Nephron (organoid): ENCODE data around the gene NTRK3.

Experiments used
- H3K27ac Mint-ChIP-seq, 3 experiments: 2 replicates each; pipeline ENCODE4 v1.8.0; 2020; ENCODE audit warnings: mixed read lengths in 3 of 3, mild to moderate bottlenecking in 2 of 3, moderate library complexity in 1 of 3
- H3K27me3 Mint-ChIP-seq: 2 replicates; pipeline ENCODE4 v1.8.0; 2021; ENCODE audit warnings: low read depth, mild to moderate bottlenecking, moderate library complexity, mixed read lengths
- H3K36me3 Mint-ChIP-seq: 2 replicates; pipeline ENCODE4 v1.8.0; 2020; ENCODE audit warnings: low read depth, mixed read lengths
- H3K4me1 Mint-ChIP-seq: 2 replicates; pipeline ENCODE4 v1.8.0; 2020; ENCODE audit warnings: mixed read lengths
- H3K4me3 Mint-ChIP-seq, 3 experiments: 2 replicates each; pipeline ENCODE4 v1.8.0; 2020; ENCODE audit warnings: mild to moderate bottlenecking in 3 of 3, mixed read lengths in 3 of 3, moderate library complexity in 2 of 3
- H3K9me3 Mint-ChIP-seq: 2 replicates; pipeline ENCODE4 v1.8.0; 2020; ENCODE audit warnings: mixed read lengths
- CTCF ChIP-seq, 3 experiments: fragments of 200-600 bp; sonication (generic); IDR thresholded peaks; one replicate each; pipeline ENCODE4 v1.5.0; 2021; ENCODE audit warnings: antibody characterized with exemption in 3 of 3; ENCODE audit not compliant: unreplicated experiment in 3 of 3

Gene NTRK3

DNA sequence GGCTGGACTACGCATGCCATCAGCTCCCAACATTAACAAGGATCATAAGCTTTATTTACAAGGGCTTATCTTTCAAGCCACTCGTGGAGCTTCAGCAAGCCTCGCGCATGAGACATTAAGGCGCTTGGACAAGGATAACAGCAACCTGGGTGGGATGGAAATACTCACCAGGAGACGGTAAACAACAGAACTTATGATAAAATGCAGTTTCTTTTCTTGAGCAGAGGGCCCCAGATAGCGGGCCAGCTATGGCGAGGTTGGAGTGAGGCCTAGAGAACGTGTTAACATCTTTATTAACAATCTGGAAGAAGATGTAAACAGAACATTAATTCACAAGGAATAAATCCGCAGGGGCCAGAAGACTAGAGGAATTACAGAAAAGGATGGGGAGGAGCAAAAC is 158.2 kb downstream of the NTRK3 start:
- peak overlapping the region in 1 of 3 experiments; percentile 54 for H3K27ac Mint-ChIP-seq
- no peak overlapping the region for H3K4me3 Mint-ChIP-seq
- H3K27me3 Mint-ChIP-seq = peaks cover 3% of the 10 kb centered on the region
- H3K36me3 Mint-ChIP-seq = no peaks in the 10 kb centered on the region
- no peak for TF ChIP-seq CTCF (IDR thresholded peaks at IDR 0.05; ENCODE audit: unreplicated experiment in 3 of 3)
- no peaks in the 10 kb centered on the region for H3K9me3 Mint-ChIP-seq
- peaks cover 11% of the 10 kb centered on the region for H3K4me1 Mint-ChIP-seq

GRCh38 chr15:88091444-88092016 is 165.0 kb downstream of the NTRK3 start:
- H3K9me3 Mint-ChIP-seq = peaks cover 6% of the 10 kb centered on the region
- no peak overlapping the region for H3K27ac Mint-ChIP-seq
- no peak for TF ChIP-seq CTCF (IDR thresholded peaks at IDR 0.05; ENCODE audit: unreplicated experiment in 3 of 3)
- peaks cover 34% of the 10 kb centered on the region for H3K4me1 Mint-ChIP-seq
- H3K36me3 Mint-ChIP-seq = no peaks in the 10 kb centered on the region
- no peak overlapping the region for H3K4me3 Mint-ChIP-seq
- peaks cover 3% of the 10 kb centered on the region for H3K27me3 Mint-ChIP-seq

- Mint-ChIP-seq H3K27me3 (peaks cover 3% of the 10 kb centered on the region), H3K4me3 (no peak overlapping the region), H3K36me3 (no peaks in the 10 kb centered on the region), H3K27ac (peak overlapping the region in 1 of 3 experiments; percentile 28), H3K9me3 (peaks cover 6% of the 10 kb centered on the region), H3K4me1 (peaks cover 34% of the 10 kb centered on the region)
- TF ChIP-seq CTCF (IDR thresholded peaks at IDR 0.05; ENCODE audit: unreplicated experiment in 3 of 3) = no peak
These were observed 166.0 kb downstream of the NTRK3 start for GRCh38 chr15:88090481-88091011.

GRCh38 chr15:88089731-88090130 is 166.8 kb downstream of the NTRK3 start:
- no peak overlapping the region for H3K4me3 Mint-ChIP-seq
- TF ChIP-seq CTCF (IDR thresholded peaks at IDR 0.05; ENCODE audit: unreplicated experiment in 3 of 3) = no peak
- no peaks in the 10 kb centered on the region for H3K36me3 Mint-ChIP-seq
- peak overlapping the region in 1 of 3 experiments; percentile 28 for H3K27ac Mint-ChIP-seq
- H3K27me3 Mint-ChIP-seq = peaks cover 3% of the 10 kb centered on the region
- H3K4me1 Mint-ChIP-seq = peaks cover 37% of the 10 kb centered on the region
- peaks cover 6% of the 10 kb centered on the region for H3K9me3 Mint-ChIP-seq

DNA sequence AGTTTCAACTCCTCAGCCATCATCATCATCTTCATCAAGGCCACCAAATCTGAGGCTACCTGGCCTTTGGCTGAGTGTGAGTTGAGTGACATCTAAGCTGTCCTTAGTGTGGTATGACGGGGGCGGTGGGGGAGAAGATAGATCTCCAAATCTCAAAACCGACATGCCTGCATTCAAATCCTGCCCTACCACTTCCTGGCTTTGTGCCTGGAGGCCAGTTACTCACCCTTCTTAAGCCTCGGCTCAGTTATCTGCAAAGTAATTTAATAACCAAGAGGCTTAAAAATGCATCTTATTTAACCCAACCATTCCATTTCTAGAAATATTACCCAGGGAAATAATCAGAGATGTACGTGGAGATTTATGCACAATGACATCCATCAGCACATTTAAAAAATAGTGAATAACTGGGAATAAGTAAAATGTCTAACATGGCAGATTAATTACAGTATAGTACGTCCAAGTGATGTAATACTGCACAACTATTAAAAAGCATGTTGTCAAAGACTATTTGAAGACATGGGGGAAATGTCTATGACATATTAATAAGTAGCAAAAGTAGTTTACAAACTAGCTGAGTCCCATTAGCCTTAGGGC is 167.4 kb downstream of the NTRK3 start:
- H3K4me1 Mint-ChIP-seq = peaks cover 43% of the 10 kb centered on the region

More for the DNA sequence above, 167.4 kb downstream of the NTRK3 start:
- no peak overlapping the region for H3K4me3 Mint-ChIP-seq
- H3K9me3 Mint-ChIP-seq = peaks cover 6% of the 10 kb centered on the region
- H3K36me3 Mint-ChIP-seq = no peaks in the 10 kb centered on the region
- H3K27ac Mint-ChIP-seq = peak overlapping the region in 2 of 3 experiments; percentile 31 to 35
- no peak for TF ChIP-seq CTCF (IDR thresholded peaks at IDR 0.05; ENCODE audit: unreplicated experiment in 3 of 3)
- H3K27me3 Mint-ChIP-seq = peaks cover 3% of the 10 kb centered on the region
